T-helper 9 cell (primary cell): Measurements from ENCODE around the gene IDH3G.
"Not testable (repeated sequence)": the region's sequence is repeated elsewhere in the genome, so short reads cannot be mapped to it uniquely, and the experiment has no call there.

ENCODE experiments used
- DNase-seq: peaks from one replicate; pipeline ENCODE4 v3.0.0-alpha.2; 2020

Gene IDH3G

GRCh38 chrX:153771415-153772315 is 22.5 kb downstream of the IDH3G start:
- no peak for DNase-seq

DNA sequence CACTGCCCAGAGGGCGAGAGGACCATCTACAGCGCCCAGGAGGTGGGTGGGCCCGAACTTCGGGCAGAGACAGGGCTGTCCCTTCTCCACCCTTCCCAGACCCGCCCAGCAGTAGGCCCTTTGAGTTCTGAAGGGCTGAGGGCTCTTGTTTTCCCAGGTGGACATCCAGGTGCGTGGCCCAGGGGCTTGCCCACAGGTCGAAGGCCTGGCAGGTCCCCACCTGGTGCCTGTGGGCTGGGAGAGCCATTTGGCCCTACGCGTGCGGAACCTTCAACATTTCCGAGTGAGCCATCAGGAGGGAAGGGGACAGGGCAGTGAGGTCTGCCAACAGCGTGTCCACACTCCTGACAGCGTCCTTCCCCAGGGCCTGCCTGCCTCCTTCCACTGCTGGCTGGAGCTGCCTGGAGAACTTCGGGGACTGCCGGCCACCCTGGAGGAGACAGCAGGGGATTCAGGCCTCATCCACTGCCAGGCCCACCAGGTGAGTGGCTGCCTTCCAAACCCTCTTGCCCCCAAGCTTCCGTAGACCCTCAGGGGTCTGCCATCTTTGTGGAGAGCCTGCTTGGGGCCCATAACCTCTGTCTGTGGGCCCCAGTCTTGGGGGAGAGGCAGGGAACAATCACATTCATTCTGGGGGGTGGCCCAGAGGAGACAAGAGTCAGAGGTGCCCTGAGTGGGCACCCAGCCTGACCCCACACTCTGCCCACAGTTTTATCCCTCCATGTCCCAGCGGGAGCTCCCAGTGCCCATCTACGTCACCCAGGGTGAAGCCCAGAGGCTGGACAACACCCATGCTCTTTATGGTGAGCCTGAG is 23.4 kb downstream of the IDH3G start:
- no peak for DNase-seq

GRCh38 chrX:153769865-153770600 is 24.1 kb downstream of the IDH3G start:
- no peak for DNase-seq

- DNase-seq: no peak
Measured at GRCh38 chrX:153769158-153769864, 24.9 kb downstream of the IDH3G start.

DNA sequence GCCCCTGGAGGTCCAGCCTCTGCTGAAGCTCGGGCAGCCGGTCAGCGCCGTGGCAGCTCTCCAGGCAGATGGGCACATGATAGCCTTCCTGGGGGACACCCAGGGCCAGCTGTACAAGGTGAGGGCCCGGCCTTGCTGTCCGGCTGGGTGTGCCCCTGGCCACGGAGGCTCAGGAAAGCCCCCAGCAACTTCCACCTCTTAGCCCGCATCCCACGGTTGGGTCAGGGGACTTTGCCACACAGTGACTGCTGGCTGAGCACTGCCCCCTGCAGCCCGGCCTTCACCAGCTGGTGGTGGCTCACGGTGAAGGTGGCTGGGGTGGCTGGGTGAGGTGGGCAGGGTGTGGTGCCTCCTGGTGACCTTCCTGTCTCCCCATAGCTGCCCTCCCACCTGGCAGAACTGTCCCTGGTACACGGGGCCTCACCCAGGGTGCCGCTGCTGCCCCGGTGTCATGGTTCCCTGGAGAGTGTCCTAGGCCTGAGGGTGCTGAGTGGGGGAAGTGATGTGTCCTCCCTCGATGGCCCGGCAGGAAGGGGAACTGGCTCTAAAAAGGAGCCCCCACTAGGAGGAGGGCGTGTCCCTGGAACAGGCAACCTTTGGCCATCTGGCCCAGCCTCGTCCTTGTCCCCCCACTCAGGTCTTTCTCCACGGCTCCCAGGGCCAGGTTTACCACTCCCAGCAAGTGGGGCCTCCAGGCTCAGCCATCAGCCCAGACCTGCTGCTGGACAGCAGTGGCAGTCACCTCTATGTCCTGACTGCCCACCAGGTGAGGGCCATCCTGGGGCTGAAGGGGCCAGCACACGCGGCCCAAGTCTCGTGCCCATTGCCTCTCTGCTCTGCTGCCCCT is 25.6 kb downstream of the IDH3G start:
- no peak for DNase-seq

DNA sequence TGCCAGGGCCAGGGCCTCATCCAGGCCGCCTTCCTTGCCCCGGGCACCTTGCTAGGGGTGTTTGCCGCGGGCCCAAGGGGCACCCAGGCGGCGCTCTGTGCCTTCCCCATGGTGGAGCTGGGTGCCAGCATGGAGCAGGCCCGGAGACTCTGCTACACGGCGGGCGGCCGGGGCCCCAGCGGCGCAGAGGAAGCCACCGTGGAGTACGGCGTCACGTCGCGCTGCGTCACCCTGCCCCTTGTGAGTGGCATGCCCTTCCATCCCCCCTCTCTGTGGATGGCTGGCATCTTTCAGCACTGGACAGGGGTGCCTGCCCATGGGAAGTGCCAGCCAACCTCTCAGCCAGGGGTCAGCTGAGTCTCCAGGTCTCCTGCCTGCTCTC is 26.5 kb downstream of the IDH3G start:
- no peak for DNase-seq

DNA sequence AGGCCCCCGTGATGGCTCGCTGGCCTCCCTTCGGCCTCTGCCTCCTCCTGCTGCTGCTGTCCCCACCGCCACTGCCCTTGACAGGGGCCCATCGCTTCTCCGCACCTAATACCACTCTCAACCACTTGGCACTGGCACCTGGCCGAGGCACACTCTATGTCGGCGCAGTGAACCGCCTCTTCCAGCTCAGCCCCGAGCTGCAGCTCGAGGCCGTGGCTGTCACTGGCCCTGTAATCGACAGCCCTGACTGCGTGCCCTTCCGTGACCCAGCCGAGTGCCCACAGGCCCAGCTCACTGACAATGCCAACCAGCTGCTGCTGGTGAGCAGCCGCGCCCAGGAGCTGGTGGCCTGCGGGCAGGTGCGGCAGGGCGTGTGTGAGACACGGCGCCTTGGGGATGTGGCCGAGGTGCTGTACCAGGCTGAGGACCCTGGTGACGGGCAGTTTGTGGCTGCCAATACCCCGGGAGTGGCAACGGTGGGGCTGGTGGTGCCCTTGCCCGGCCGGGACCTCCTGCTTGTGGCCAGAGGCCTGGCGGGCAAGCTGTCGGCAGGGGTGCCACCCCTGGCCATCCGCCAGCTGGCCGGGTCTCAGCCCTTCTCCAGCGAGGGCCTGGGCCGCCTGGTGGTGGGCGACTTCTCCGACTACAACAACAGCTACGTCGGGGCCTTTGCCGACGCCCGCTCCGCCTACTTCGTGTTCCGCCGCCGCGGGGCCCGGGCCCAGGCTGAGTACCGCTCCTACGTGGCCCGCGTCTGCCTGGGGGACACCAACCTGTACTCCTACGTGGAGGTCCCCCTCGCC is 27.1 kb downstream of the IDH3G start:
- no peak for DNase-seq

- no peak for DNase-seq
Measured at GRCh38 chrX:153766098-153766817, 27.9 kb downstream of the IDH3G start.

- no peak for DNase-seq
Measured at GRCh38 chrX:153765138-153766079, 28.8 kb downstream of the IDH3G start.

- DNase-seq: no peak
Measured at GRCh38 chrX:153764786-153765137, 29.4 kb downstream of the IDH3G start.

GRCh38 chrX:153763989-153764755 is 30.0 kb downstream of the IDH3G start, which contains the start of gene PLXNB3:
Gene PLXNB3, plus strand, starts transcription at chrX:153764249. Its CDS starts 1,287 bp downstream, at chrX:153765536.
- peak; percentile 74 for DNase-seq

GRCh38 chrX:153763298-153763932 is 30.8 kb downstream of the IDH3G start:
- DNase-seq: no peak

GRCh38 chrX:153762626-153763173 is 31.5 kb downstream of the IDH3G start:
- no peak for DNase-seq

DNA sequence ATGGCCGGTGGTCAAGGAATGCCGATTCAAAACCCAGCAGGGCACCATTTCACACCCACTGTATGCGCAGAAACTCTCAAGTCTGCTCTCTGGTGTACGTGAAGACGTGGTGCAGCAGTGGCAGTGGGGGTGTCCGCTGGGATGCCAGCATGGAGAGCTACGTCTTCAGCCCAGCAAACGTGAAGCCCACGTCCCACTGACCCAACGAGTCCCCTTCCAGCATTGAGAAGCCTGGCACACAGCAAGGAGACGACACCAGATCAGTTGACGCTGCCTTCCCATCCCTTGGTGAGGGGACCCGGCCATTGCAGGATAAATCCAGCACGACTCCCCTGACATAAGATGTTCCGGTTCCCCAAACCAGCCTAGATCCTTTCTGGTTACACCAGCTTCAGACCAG is 32.3 kb downstream of the IDH3G start:
- no peak for DNase-seq

GRCh38 chrX:153755136-153755535 is 39.0 kb downstream of the IDH3G start:
- no peak for DNase-seq

- DNase-seq: no peak
Measured at GRCh38 chrX:153750127-153750774, 43.9 kb downstream of the IDH3G start.

DNA sequence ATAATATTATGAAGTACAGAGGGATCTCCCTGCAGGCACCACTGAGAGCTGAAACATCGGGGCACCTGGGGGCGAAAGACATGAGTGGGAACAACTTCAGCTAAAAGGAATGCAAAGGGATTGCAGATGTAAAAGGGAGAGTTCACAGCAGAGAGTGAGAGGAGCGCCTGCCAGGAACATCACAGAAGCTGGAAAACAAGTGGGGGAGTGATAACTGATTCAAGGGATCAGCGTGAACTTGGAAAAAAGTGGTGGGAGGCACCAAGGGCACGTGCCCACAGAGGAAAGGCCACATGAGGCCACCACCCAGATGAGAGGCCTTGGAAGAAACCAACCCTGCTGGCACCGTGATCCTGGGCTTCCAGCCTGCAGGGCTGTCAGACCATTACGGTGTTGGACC is 45.2 kb downstream of the IDH3G start:
- not testable (repeated sequence) for DNase-seq
